SK-N-MC (cell line): ENCODE results near the gene TEKT1.
"Not testable (repeated sequence)": the region's sequence is repeated elsewhere in the genome, so short reads cannot be mapped to it uniquely, and the experiment has no call there.

ENCODE experiments used
- DNase-seq: peaks from one replicate; pipeline ENCODE4 v3.0.0-alpha.2; 2011; ENCODE audit warnings: low read depth, low spot score
- H3K27ac ChIP-seq: fragments of 200-600 bp; sonication (generic); 2 replicates; pipeline ENCODE4 v1.5.1; 2016; ENCODE audit warnings: mixed run types
- H3K36me3 ChIP-seq: fragments of 200-600 bp; sonication (generic); 2 replicates; pipeline ENCODE4 v1.6.1; 2017; ENCODE audit warnings: antibody characterized with exemption, low read length, mixed read lengths; ENCODE audit not compliant: insufficient read depth
- H3K4me3 ChIP-seq: fragments of 200-600 bp; sonication (generic); 2 replicates; pipeline ENCODE4 v1.5.1; 2016
- H3K9ac ChIP-seq: fragments of 200-600 bp; sonication (generic); 2 replicates; pipeline ENCODE4 v1.8.0; 2017; ENCODE audit warnings: mixed run types, mixed read lengths; ENCODE audit not compliant: insufficient read length
- H3K9me3 ChIP-seq: fragments of 200-600 bp; sonication (generic); 2 replicates; pipeline ENCODE4 v1.6.1; 2017; ENCODE audit warnings: low read depth, mild to moderate bottlenecking, antibody characterized with exemption, low read length, moderate library complexity, mixed read lengths
- EZH2 ChIP-seq: fragments of 200-600 bp; sonication (generic); IDR thresholded peaks from one replicate; pipeline ENCODE4 v1.6.1; 2017; ENCODE audit warnings: antibody characterized with exemption
- FOXP2 ChIP-seq: optimal IDR thresholded peaks from 2 replicates; pipeline ENCODE3; 2011; ENCODE audit warnings: mild to moderate bottlenecking, moderate library complexity; ENCODE audit not compliant: insufficient read depth; ENCODE audit errors: extremely low read length, control extremely low read depth
- POLR2AphosphoS5 ChIP-seq: IDR thresholded peaks from 2 replicates; pipeline ENCODE4 v1.6.1; 2012; ENCODE audit warnings: mild to moderate bottlenecking, low read depth, low read length, borderline replicate concordance

Gene TEKT1

DNA sequence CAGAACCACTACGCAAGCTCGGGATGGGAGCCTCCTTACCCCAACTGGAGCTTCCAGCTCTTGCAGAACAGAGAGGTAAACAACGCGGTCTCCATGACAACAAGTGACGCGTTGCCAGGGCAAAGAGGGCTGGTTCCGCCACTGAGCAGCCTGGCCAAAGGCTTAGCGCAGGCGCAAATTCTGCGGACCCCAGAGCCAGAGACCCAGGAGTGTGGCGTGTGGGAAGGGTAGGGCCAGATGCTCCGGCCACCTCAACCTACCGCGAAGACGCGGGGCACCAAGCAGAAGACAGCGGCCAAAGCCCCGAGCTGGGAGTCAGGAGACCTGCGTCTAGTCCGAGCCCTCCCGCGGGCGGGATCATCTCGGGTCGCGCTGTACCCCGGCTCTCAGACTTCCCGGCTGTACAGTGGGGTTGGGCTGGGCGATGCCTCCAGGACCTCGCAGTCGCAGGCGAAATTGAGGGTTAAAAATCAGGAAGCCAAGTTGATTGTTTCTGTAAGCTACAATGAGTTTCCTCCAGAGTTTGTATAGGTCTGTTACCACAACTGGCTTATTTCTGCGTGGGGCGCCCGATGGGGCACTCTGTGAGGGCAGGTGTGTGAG, at the start of gene TEKT1:
TSS of gene TEKT1 (minus strand) at position 69 of the 603 bp plus-strand sequence. CDS start 1,353 bp downstream, outside the sequence.
- no peak for DNase-seq
- no peak within 1 kb of the TSS for H3K4me3 ChIP-seq

DNA sequence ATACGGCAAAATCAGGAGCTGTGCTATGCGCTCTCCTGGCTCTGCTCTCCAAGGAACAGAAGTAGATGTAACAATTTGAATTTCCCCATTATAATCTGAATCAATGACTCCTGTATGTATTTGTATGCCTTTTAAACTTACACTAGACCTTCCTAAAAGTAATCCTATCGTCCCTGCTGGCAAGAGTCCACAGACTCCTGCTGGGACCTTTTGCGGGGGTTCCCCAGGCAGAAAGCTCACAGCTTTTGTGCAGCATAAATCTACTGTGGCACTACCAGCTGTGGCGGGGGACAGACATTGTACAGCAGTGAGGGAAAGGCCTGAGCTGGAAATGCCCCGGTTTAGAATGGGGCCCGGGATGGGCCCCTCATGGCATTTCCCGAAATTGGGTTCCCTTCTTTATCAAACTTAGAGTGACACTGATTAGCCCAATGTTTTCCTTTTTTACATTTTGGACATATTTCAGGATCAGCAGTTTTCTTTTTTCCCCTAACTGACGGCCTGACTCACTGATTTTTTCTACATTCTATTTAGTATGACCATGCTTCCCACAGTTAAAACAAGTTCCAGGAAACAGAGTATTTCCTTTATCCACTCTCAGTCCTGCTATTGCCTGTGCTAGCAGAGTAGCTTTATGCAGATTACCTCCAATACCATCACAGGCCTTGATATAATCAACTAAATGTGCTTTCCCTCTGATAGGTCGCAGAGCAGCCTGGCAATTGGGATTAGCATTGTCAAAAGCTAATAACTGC, 47.9 kb upstream of the TEKT1 start:
- not testable (repeated sequence) for H3K9me3 ChIP-seq, H3K4me3 ChIP-seq, DNase-seq, H3K36me3 ChIP-seq, H3K9ac ChIP-seq, H3K27ac ChIP-seq

More for the DNA sequence above, at the start of gene TEKT1:
- no peak within 1 kb of the TSS for H3K9ac ChIP-seq
- no peaks in the 10 kb centered on the region for H3K36me3 ChIP-seq
- TF ChIP-seq EZH2 (no peak), POLR2AphosphoS5 (no peak), FOXP2 (no peak)
- no peaks in the 10 kb centered on the region for H3K9me3 ChIP-seq
- H3K27ac ChIP-seq, result no peak within 1 kb of the TSS

DNA sequence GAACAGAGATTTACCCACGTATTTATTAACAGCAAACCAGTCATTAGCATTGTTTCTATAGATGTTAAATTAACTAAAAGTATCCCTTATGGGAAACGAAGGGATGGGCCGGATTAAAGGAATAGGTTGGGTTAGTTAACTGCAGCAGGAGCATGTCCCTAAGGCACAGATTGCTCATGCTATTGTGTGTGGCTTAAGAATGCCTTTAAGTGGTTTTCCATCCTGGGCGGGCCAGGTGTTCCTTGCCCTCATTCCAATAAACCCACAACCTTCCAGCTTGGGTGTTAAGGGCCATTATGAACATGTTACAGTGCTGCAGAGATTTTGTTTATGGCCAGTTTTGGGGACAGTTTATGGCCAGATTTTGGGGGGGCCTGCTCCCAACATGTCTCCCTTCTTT, 43.7 kb upstream of the TEKT1 start:
- H3K9ac ChIP-seq, H3K4me3 ChIP-seq, H3K9me3 ChIP-seq, H3K36me3 ChIP-seq, H3K27ac ChIP-seq, DNase-seq: not testable (repeated sequence)

DNA sequence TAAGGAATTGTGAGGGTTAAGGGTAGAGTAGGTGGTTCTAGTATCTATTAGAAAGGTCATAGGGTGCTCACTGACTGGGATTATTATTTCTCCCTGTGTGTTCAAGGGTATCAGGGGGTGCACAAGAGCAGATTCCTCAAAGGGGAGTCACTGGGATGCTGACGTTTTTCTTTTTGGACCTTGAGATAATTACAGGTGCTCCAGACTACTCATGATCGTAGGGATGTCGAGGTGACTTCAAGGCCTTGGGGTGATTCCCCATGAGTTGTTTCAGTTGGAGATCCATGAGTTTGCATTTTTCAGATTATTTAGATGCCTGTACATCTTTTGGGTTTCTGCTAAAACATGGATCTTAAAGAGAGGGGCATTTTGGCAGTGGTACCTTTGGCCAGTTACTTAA, 41.4 kb upstream of the TEKT1 start:
- H3K27ac ChIP-seq, result no peak overlapping the region

DNA sequence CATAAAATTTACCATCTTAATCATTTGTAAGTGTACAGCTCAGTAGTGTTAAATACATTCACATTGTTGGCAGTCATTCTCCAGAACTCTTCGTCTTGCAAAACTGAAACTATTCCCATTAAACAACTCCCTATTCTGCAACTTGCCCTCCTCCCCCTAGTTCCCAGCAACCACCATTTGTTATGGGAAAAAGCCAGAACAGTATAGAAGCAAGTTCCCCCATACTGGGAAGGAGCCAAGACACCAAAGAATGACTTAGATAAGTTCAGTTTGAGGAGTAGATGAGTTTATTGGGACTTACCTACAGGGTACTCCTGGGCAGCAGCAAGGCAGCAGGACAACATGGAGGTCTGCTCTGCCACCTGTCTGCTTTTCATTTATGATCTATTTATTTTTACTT, 39.3 kb upstream of the TEKT1 start:
- Histone ChIP-seq H3K9ac (no peak overlapping the region), H3K36me3 (no peaks in the 10 kb centered on the region), H3K27ac (no peak overlapping the region), H3K4me3 (no peak overlapping the region), H3K9me3 (no peaks in the 10 kb centered on the region)
- no peak for DNase-seq
- no peak for TF ChIP-seq FOXP2
- TF ChIP-seq POLR2AphosphoS5, result no peak
- no peak for TF ChIP-seq EZH2

More for the DNA sequence above, 41.4 kb upstream of the TEKT1 start:
- Histone ChIP-seq H3K4me3 (no peak overlapping the region), H3K9ac (no peak overlapping the region), H3K9me3 (no peaks in the 10 kb centered on the region), H3K36me3 (no peaks in the 10 kb centered on the region)
- no peak for DNase-seq
- no peak for TF ChIP-seq POLR2AphosphoS5
- TF ChIP-seq FOXP2, result no peak
- no peak for TF ChIP-seq EZH2

DNA sequence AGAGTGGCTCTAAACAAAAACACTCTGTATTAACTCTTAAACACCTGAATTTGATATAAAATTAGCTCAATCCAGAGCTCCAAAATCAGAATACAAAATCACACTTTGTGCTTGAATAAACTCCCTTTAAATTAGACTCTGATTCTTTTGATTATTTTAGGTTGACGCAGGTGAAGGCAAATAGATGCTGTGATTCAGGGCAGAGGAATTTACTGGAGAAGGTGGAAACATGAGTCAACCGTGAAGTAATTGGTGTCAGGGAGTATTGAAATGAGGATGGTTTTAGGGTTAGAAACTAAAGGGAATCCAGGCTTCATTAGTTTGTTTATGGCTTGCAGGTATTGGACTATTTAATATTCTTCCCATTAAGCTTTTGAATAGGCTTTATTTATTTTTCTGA, 37.1 kb upstream of the TEKT1 start:
- DNase-seq, result no peak
- Histone ChIP-seq H3K27ac (no peak overlapping the region), H3K36me3 (no peaks in the 10 kb centered on the region), H3K9ac (no peak overlapping the region), H3K9me3 (no peaks in the 10 kb centered on the region), H3K4me3 (no peak overlapping the region)
- no peak for TF ChIP-seq FOXP2
- TF ChIP-seq EZH2, result no peak
- TF ChIP-seq POLR2AphosphoS5, result no peak

DNA sequence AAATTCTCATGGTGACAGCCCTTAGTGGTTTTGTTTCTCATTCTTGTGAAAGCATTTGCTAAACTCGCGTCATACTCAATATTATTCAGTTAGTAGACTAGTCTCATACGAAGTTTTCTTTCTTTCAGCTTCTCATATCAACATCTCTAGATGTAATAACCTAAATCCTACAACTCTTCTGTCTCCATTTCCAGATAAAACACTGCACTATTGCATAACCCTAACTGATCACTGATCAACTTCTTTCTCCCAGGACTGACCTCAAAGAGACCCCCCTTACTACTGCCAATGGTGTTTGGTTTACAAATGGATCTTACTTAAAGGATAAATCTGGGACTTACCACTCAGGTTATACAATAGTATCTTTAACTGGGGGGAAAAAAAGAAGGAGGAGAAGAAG, 36.3 kb upstream of the TEKT1 start:
- no peak for TF ChIP-seq EZH2
- no peak for TF ChIP-seq FOXP2
- TF ChIP-seq POLR2AphosphoS5, result no peak
- DNase-seq, result no peak
- Histone ChIP-seq H3K4me3 (no peak overlapping the region), H3K36me3 (no peaks in the 10 kb centered on the region), H3K9ac (no peak overlapping the region), H3K27ac (no peak overlapping the region), H3K9me3 (no peaks in the 10 kb centered on the region)

DNA sequence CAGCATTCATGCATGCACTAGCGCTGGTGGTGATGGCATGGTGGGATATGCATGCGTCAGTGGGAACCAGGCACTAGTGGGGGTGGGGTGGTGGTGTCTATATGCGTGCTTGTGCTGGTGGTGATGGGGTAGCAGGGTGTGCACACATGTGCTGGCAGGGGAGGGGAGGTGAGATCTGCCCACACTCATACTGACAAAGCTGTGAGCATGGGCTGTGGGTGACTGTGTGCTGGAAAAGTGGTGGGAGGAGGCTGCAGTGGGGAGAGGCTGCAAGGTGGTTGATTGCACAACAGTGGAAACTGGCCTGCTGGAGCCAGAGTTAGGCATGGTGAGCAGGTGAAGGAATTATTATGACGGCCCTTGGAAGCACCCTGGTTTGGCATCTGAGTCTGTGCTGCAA, 31.3 kb upstream of the TEKT1 start:
- Histone ChIP-seq H3K9ac (no peak overlapping the region), H3K27ac (no peak overlapping the region), H3K36me3 (no peaks in the 10 kb centered on the region), H3K4me3 (no peak overlapping the region), H3K9me3 (no peaks in the 10 kb centered on the region)
- TF ChIP-seq FOXP2 (no peak), EZH2 (no peak), POLR2AphosphoS5 (no peak)
- DNase-seq, result no peak

DNA sequence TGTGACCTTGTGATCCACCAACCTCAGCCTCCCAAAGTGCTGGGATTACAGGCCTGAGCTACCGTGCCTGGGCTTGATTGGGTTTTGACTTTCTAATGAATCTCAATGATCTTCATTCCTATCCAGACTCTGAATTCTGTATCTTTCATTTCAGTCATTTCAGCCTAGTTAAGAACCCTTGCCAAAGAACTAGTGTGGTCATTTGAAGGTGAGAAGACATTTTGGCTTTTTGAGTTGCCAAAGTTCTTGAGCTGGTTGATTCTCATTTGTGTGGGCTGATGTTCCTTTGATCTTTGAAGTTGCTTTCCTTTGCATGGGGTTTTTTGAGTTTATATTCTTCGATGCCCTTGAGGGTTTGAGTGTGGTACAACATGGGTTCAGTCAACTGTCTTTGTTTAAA, 30.6 kb upstream of the TEKT1 start:
- Histone ChIP-seq H3K27ac (no peak overlapping the region), H3K36me3 (no peaks in the 10 kb centered on the region), H3K4me3 (no peak overlapping the region), H3K9me3 (no peaks in the 10 kb centered on the region), H3K9ac (no peak overlapping the region)
- TF ChIP-seq POLR2AphosphoS5, result no peak
- TF ChIP-seq FOXP2, result no peak
- no peak for TF ChIP-seq EZH2
- DNase-seq, result no peak
